Heart right ventricle (tissue), 16 donors: ENCODE measurements around the gene KDM1B. TPM values are rescaled to one million over a fixed set of nuclear protein-coding genes. Genes with fewer than 3 reads are reported as not detected.

Source experiments
- ATAC-seq, 8 donors: fragments of 200-7000 bp; cut with Tn5 transposase; one replicate each; pipeline ENCODE4 v1.9.1; 2020; ENCODE audit warnings: mild to moderate bottlenecking in 8 of 8, moderate library complexity in 8 of 8, moderate number of reproducible peaks in 1 of 8
- DNase-seq, 2 donors: peaks; one replicate each; pipeline ENCODE4 v3.0.0-alpha.2; 2020
- H3K27ac ChIP-seq, 10 donors: fragments of 200-600 bp; sonication (generic) in 2 of 10; one replicate each; pipeline versions ENCODE4 v1.5.0 to v1.8.0; 2020 to 2022; ENCODE audit warnings: mild to moderate bottlenecking in 3 of 10
- H3K27me3 ChIP-seq, 7 donors: fragments of 200-600 bp; one replicate each; pipeline ENCODE4 v1.8.0; 2021 to 2022; ENCODE audit warnings: mild to moderate bottlenecking in 2 of 7
- H3K36me3 ChIP-seq, 9 donors: fragments of 200-600 bp; sonication (generic) in 1 of 9; one replicate each; pipeline versions ENCODE4 v1.5.0 to v1.8.0; 2020 to 2022; ENCODE audit warnings: mild to moderate bottlenecking in 2 of 9
- H3K4me1 ChIP-seq, 9 donors: fragments of 200-600 bp; sonication (generic) in 1 of 9; one replicate each; pipeline versions ENCODE4 v1.5.0 to v1.8.0; 2020 to 2022; ENCODE audit warnings: mild to moderate bottlenecking in 4 of 9
- H3K4me3 ChIP-seq, 10 donors: fragments of 200-600 bp; sonication (generic) in 2 of 10; one replicate each; pipeline versions ENCODE4 v1.5.0 to v1.8.0; 2020 to 2022; ENCODE audit warnings: mild to moderate bottlenecking in 7 of 10, moderate library complexity in 2 of 10
- H3K9me3 ChIP-seq, 11 donors: fragments of 200-600 bp in 10 of 11; sonication (generic) in 2 of 11; one replicate each; pipeline versions ENCODE4 v1.5.0 to v1.8.0; 2013 to 2022; ENCODE audit warnings: mild to moderate bottlenecking in 2 of 11, control low read depth in 1 of 11, moderate library complexity in 1 of 11
- WGBS, 2 donors: extraction: QIAGEN DNeasy Blood & Tissue Kit; methylation state at CpG; one replicate each; pipeline ENCODE4 v1.1.7; 2013; ENCODE audit warnings: inconsistent platforms in 1 of 2; 5-methylcytosine and 5-hydroxymethylcytosine counted together
- intact Hi-C, 10 donors: fragments of 100-400 bp; cut with DNase I; formaldehyde crosslinking; loops; one replicate each; pipeline versions ENCODE4 v1.11.1 to v1.14.2; 2022
- polyA plus RNA-seq, 2 donors: library from polyadenylated mRNA; stranded (reverse); fragments of 200-250 nt; gene quantifications; one replicate each; pipeline ENCODE4 v1.2.3, GENCODE V29; 2013
- total RNA-seq, 10 donors: library from RNA; stranded (reverse); fragmentation: NEBNext Ultra II Directional in 3 of 10; extraction: Animal tissue kit (Norgen Biotek cat#: 25700) in 3 of 10; gene quantifications; one replicate each; pipeline versions ENCODE4 v1.2.1 to v1.2.4, GENCODE V29; 2021 to 2023
- TF ChIP-seq, protein P1 (sequence below), 9 donors: fragments of 200-600 bp; sonication (generic) in 2 of 9; IDR thresholded peaks; one replicate each; pipeline versions ENCODE4 v1.5.0 to v1.8.0; 2021 to 2022; ENCODE audit warnings: antibody characterized with exemption in 9 of 9, mild to moderate bottlenecking in 5 of 9, moderate library complexity in 1 of 9
- donor health status: Arrhythmogenic right ventricular cardiomyopathy.
- donor health status: ischemic (EF 13 %, LVEDD 7.1; RV severe dilation, severe dysfunction).
- donor health status: healthy with polysubstance abuse.
- donor health status: DM: no; HTN: yes; CAD: no.
- donor health status: DM: no; HTN: no; CAD: no.
- donor health status: ischemic (EF 25% LVEDD 6.9; RV normal size, moderate dysfunction).
- donor health status: ischemic (EF 25% LVEDD 5.7; RV mildly dilated, moderate dysfunction).
- donor health status: healthy.
- donor health status: DM: yes; HTN: yes; CAD: no.
- donor health status: Ischemic cardiomyopathy.
- donor health status: ischemic (EF 35%, LVEDD 5.7; RV mildly dilated, moderate dysfunction).
- donor health status: nonischemic (EF 11% LVEDD 7.7; RV severe dilation, severe dysfunction).
- donor health status: DM: yes; HTN: yes; CAD: no.
- donor health status: PGD.
- donor health status: ischemic (EF 29% LVEDD 5.4; RV normal size, mild dysfunction).
- donor health status: nonischemic (EF 23%, LVEDD 6.1; RV moderate dilation, normal function).

KDM1B gene
- total and polyA plus RNA-seq, 12 donors: 2.3 to 22.5 (median 15.2) TPM

DNA sequence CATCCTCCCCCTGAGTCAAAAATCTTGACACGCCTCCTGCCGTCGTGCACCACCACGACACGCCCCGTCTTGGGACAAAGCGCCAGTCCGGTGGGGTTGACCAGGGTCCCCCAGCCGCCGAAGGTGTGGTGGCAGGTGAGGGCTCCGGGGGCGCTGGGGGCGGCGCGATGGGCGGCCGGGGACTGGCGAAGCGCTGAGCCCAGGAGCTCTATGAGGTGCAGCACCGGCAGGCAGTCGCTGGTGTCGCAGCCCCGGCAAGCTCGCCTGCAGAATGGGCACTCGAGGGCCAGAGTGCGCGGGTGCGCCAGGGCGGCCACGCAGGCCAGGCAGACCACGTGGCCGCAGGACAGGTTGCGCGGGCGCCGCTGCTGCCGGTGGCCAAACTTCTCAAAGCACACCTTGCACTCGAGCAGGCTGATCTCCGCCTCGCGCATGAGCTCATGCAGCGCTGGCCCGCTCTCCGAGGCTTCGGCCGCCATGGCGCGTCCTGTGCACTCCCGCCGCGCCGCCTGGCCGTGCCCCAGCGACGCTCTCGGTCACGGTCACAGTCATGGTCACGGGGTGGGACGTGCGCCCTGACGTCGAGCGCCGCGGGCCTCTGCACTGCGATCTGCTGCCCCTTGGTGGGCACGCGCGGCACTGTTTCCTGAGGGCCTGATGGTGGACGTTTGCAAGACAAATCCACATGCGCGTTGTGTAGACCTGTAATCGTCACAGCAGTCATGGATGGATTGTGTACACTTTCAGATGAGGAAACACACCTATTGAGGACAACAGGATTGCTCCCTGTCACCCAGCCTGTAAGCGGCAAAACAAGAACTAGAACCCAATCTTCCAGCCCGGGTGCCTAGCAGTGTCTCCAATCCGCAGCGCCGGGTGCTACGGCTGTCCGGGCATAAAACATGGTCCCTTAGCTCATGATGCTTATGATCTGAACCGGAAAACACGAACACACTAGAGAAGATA lies 32.8 kb upstream of the KDM1B start, which contains the start of gene NHLRC1:
Gene NHLRC1, minus strand, starts transcription at position 550 of the 966 bp plus-strand sequence. Its CDS starts 71 bp downstream, at position 479.
- H3K27me3 ChIP-seq: no peaks in the 10 kb centered on the region
- peak within 1 kb of the TSS; percentile 27 to 68 (median 61) for H3K4me3 ChIP-seq
- no peaks in the 10 kb centered on the region for H3K36me3 ChIP-seq
- peak within 1 kb of the TSS in 8 of 10 donors; percentile 18 to 64 (median 40) for H3K27ac ChIP-seq
- H3K4me1 ChIP-seq: peaks cover 3 to 21% (median 15%) of the 10 kb centered on the region in 9 donors
- intact Hi-C loops: loop anchor here (1.0 to 10.0 kb wide), 12 partner anchors 135 to 968 kb away; partner anchors contain the start of gene KIF13A (in 6 of the 10)
- H3K9me3 ChIP-seq: peaks cover 0 to 6% (median 0%) of the 10 kb centered on the region in 11 donors
- DNase-seq (peak; percentile 87 to 90), ATAC-seq (peak; percentile 99 to 100 (median 99))
- WGBS, 2 donors: 12 to 15% methylated on average over 73 to 82 of the region's 82 CpGs
- TF ChIP-seq, protein P1, sequence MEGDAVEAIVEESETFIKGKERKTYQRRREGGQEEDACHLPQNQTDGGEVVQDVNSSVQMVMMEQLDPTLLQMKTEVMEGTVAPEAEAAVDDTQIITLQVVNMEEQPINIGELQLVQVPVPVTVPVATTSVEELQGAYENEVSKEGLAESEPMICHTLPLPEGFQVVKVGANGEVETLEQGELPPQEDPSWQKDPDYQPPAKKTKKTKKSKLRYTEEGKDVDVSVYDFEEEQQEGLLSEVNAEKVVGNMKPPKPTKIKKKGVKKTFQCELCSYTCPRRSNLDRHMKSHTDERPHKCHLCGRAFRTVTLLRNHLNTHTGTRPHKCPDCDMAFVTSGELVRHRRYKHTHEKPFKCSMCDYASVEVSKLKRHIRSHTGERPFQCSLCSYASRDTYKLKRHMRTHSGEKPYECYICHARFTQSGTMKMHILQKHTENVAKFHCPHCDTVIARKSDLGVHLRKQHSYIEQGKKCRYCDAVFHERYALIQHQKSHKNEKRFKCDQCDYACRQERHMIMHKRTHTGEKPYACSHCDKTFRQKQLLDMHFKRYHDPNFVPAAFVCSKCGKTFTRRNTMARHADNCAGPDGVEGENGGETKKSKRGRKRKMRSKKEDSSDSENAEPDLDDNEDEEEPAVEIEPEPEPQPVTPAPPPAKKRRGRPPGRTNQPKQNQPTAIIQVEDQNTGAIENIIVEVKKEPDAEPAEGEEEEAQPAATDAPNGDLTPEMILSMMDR (IDR thresholded peaks at IDR 0.05): peak; percentile 86 to 96 (median 93)

- WGBS, 2 donors: 55 to 78% methylated on average over 5 of the region's 5 CpGs
- ATAC-seq (no peak), DNase-seq (no peak)
- Histone ChIP-seq H3K4me1 (peaks cover 3 to 21% (median 15%) of the 10 kb centered on the region in 9 donors), H3K4me3 (no peak overlapping the region), H3K27me3 (no peaks in the 10 kb centered on the region), H3K36me3 (peaks cover 0 to 33% (median 10%) of the 10 kb centered on the region in 9 donors), H3K9me3 (peaks cover 0 to 6% (median 0%) of the 10 kb centered on the region in 11 donors), H3K27ac (no peak overlapping the region)
- TF ChIP-seq, protein P1 (IDR thresholded peaks at IDR 0.05): no peak
- intact Hi-C loops: loop anchor here in 6 of 10 donors (10.0 kb wide), 5 partner anchors 281 to 971 kb away; no protein-coding TSS in a partner anchor
Observed at GRCh38 chr6:18126121-18126520, 29.1 kb upstream of the KDM1B start.

GRCh38 chr6:18132346-18132745 lies 22.9 kb upstream of the KDM1B start:
- TF ChIP-seq, protein P1 (IDR thresholded peaks at IDR 0.05): no peak
- no peaks in the 10 kb centered on the region for H3K4me1 ChIP-seq
- H3K9me3 ChIP-seq: no peaks in the 10 kb centered on the region
- H3K27me3 ChIP-seq: no peaks in the 10 kb centered on the region
- peaks cover 0 to 94% (median 14%) of the 10 kb centered on the region in 9 donors for H3K36me3 ChIP-seq
- no peak for ATAC-seq
- intact Hi-C loops: no loop called here
- DNase-seq: no peak
- no peak overlapping the region for H3K4me3 ChIP-seq
- no peak overlapping the region for H3K27ac ChIP-seq
- 92 to 99% methylated on average over 3 of the region's 3 CpGs for WGBS, 2 donors

DNA sequence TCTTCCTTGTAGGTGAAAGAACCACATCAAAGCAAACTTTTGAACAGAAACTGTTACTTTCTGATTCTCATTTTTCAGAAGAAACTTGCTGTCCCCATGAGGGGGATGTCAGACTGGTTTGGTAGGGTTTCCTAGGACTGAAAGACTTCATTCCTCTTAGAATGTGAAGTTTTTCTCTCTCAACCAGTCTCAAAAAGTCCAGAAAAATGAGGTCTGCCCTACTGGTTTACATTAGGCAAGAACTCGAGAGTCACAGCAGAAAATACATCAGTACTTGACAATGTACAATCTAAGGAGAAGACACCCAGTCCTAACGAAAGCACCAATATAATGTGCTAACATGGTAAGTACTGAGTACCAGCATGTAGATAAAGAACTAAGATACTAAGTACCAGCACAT lies 20.1 kb upstream of the KDM1B start:
- Histone ChIP-seq H3K36me3 (peaks cover 0 to 99% (median 13%) of the 10 kb centered on the region in 9 donors), H3K4me1 (no peaks in the 10 kb centered on the region), H3K27me3 (no peaks in the 10 kb centered on the region), H3K4me3 (no peak overlapping the region), H3K27ac (no peak overlapping the region), H3K9me3 (no peaks in the 10 kb centered on the region)
- 94 to 95% methylated on average over 2 of the region's 2 CpGs for WGBS, 2 donors
- DNase-seq: no peak
- ATAC-seq: no peak
- TF ChIP-seq, protein P1 (IDR thresholded peaks at IDR 0.05): no peak
- intact Hi-C loops: no loop called here
